NCI-H2029 treated with DMSO at 0.1 percent for 48 hours (cell line): ENCODE data around the gene RASSF5.
A peak's percentile ranks its signal among the peaks of the same experiment; 100 is the strongest.
"Not testable (repeated sequence)": the region's sequence is repeated elsewhere in the genome, so short reads cannot be mapped to it uniquely, and the experiment has no call there.

Experiments used
- DNase-seq: peaks from one replicate; lab custom pipeline; 2025; lab: John Stamatoyannopoulos, UW

RASSF5 gene

DNA sequence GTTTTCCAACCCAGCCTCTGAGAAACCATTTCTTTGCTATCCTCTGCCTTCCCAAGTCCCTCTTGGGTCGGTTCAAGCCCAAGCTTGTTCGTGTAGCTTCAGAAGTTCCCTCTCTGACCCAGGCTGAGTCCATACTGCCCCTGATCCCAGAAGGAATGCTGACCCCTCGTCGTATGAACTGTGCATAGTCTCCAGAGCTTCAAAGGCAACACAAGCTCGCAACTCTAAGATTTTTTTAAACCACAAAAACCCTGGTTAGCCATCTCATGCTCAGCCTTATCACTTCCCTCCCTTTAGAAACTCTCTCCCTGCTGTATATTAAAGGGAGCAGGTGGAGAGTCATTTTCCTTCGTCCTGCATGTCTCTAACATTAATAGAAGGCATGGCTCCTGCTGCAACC lies 81.2 kb downstream of the RASSF5 start:
- no peak for DNase-seq

GRCh38 chr1:206589206-206589605 lies 81.9 kb downstream of the RASSF5 start:
- no peak for DNase-seq

- no peak for DNase-seq
Observed at GRCh38 chr1:206590025-206590758, 82.9 kb downstream of the RASSF5 start.

DNA sequence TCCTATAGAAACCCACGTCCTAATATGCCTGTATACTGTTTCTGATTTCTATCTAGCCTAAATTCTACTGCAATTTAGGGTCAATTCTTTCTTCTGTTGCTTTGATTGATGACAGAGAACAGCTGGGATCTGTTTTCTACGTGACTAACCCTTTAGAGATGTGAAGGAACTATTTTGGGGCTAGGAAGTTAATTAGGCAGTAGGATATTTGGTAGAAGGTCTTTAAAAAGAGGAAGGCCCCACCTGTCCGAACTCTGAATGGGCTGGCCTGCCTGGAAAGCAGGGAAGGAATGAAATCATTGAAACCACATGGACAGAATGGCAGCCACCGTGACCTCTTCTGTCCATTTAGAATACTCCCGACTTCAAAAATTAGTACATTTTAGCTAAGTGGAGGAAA lies 83.9 kb downstream of the RASSF5 start:
- no peak for DNase-seq

- no peak for DNase-seq
Observed at GRCh38 chr1:206591696-206592095, 84.4 kb downstream of the RASSF5 start.

GRCh38 chr1:206593351-206593925 lies 86.1 kb downstream of the RASSF5 start:
- no peak for DNase-seq

DNA sequence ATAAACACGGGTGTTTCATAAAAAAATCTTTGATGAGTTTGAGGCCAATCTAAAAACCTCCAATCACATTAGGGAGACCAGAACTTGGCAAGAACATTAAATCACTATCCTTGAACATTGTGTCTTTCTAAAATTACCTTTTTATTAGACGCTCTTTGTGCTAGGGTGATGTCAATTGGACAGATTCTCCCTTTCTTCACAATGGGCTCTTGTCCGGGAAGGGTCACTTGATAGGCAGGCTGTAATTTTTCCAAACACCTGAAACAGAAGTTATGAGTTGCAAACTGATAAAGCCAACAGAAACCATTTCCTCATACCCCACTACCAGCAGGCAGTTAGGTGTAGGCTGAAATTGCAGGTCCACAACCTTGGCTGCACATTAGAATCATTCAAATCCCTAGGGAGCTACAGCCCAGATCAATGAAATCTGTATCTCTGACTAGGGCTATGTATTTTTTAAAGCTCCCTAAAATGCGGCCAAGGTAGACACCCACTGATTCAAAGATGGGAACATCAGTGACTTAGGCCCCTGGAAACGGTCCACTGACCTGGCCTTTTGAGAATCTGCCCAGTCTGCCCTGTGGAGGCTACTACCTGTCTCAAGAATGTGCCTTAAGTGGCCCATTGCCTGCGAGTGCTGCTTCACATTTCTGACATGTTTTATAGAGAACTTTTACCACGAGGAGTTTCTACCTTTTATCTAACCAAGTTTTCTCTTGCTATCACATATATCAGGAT lies 88.4 kb downstream of the RASSF5 start:
- no peak for DNase-seq

DNA sequence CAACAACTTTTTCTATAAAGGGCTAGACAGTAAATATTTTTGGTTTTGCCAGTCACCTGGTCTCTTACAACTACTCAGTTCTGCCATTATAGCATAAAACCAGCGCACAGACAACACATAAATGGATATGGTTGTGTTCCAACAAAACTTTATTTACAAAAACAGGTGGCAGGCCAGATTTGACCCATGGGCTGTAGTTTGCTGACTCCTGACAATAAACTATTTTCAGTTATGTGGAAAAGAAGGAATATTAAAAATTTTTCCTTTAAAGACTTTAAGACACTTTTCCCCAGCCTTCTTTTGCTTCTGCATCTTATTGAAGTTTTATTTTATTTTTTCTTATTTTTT lies 89.0 kb downstream of the RASSF5 start:
- no peak for DNase-seq

DNA sequence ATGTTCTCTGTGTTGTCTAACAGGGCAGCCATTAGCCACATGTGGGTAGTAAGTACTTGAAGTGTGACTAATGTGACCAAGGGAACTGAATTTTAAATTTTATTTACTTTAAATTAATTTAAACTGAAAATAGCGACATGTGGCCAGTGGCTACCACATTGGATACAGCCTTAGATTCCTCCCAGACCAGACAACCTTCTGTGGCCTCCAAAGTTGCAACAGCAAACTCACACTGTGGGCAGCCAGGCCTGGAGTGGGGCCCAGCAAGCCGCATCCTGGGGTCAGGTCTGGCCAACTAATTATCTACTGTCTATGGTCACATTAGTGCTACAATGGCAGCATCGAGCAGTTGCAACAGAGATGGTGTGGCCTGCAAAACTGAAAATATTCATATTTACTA lies 93.2 kb downstream of the RASSF5 start:
- DNase-seq = no peak

- DNase-seq = no peak
Observed at GRCh38 chr1:206604861-206605260, 97.5 kb downstream of the RASSF5 start.

DNA sequence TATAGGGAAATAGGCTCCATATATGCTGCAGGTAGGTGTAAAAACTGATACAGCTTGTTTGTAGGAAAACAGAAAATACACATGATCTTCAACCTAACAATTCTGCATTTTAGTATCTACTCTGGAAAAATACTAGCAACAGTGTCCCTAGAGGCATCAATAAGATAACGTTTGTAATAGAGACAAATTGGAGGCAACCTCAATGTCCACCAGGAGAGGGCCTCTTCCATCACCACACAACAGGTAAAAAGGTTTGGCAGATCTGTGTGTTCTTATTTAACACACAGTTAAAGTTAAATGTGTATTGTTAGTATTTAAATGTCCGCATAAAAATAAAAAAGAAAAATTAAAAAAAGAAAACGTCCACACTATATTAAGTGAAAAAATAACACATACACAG lies 99.5 kb downstream of the RASSF5 start:
- DNase-seq = no peak

- no peak for DNase-seq
Observed at GRCh38 chr1:206608108-206608698, 100.9 kb downstream of the RASSF5 start.

GRCh38 chr1:206609229-206609991 lies 102.1 kb downstream of the RASSF5 start:
- DNase-seq = no peak

DNA sequence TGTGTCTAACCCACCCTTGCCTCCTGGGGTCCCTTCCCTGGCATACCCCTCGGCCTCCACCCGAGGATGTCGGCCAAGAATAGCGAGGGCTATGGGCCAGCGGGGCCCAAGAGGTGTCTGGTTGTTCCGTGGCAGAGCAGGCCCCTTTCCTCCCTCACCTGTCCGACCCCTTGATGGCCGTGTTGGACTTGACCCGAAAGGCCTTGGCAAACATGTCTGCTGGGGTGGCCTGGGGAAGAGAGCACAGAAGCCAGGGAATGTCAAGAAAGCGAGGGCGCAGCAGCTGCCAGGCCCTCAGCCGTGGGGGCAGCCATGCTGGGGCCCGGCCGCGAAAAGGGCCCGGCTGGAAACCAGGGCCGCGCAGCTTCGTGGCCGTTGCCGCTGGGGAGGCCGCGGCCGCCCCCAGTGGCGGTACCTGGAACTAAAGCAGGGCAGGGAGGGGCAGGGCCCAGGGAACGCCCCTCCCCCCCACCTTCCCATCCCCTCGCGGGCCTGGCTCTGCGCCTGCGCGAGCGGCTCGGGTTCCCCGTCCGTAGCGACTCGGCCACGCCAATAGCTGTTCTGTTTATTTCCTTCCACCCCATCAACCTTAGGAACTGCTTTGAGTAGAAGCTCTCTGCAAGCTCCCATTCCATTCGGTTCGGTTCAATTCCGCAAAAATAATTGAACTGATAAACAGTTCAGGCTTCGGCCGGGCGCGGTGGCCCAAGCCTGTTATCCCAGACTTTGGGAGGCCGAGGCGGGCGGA lies 105.0 kb downstream of the RASSF5 start, which contains the start of gene EIF2D:
Gene EIF2D, minus strand, starts transcription at position 337 of the 748 bp plus-strand sequence. Its CDS starts 123 bp downstream, at position 214.
- peak; percentile 55 for DNase-seq

- not testable (repeated sequence) for DNase-seq
Observed at GRCh38 chr1:206626396-206626795, 119.1 kb downstream of the RASSF5 start.

DNA sequence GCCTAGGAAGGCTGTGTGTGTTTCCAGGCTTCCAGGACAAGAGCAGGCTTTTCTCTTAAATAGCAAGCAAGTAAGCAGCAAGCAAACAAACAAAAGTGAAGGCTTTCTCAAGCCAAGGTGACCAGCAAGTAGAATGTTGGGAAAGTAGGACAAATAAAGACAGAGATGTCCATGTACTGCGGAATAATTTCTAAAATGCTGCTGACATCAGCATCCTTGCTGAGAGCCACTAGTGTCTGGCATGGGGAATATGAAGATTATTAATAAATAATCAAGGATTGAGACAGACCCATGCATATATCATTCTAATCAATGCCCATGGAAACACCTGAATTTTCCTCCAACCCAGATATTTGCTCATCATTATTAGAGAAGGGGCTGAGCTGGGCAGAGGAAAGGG lies 121.6 kb downstream of the RASSF5 start:
- no peak for DNase-seq

- peak; percentile 37 for DNase-seq
Observed at GRCh38 chr1:206631085-206631509, 123.8 kb downstream of the RASSF5 start.

DNA sequence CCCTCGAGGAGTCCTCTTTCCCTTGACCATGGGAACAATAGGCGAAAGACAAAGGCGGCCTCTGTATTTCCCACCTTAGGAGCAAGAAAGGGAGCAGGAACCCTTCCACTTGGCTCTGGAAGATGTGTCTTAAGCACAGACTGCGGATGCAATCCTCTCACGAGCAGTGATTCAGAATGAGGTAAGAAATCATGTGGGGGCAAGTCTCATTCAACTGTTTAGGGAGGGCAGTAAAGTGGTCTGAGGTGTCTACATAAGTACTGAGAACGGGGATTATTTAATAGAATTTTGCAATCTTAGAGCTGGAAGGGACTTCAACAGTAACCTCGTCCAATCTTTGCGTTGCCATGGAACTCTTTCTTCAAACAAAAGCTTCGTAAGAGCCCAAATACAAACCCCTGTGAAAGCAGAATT lies 126.4 kb downstream of the RASSF5 start:
- no peak for DNase-seq

- DNase-seq = peak; percentile 65
Observed at GRCh38 chr1:206634365-206635079, 127.2 kb downstream of the RASSF5 start.
